Muscle layer of duodenum (tissue), 2 donors: Measurements from ENCODE around the gene FGGY.

Source experiments
- H3K27ac ChIP-seq: one replicate; pipeline ENCODE4 v1.7.0; 2013; ENCODE audit warnings: mild to moderate bottlenecking, low read length
- H3K27me3 ChIP-seq: one replicate; pipeline ENCODE4 v1.7.0; 2013; ENCODE audit warnings: low read depth, mild to moderate bottlenecking, control low read depth, low read length
- H3K36me3 ChIP-seq, 2 donors: one replicate each; pipeline ENCODE4 v1.7.0; 2013; ENCODE audit warnings: low read length in 2 of 2, control low read depth in 1 of 2, mild to moderate bottlenecking in 1 of 2; ENCODE audit not compliant: insufficient read depth in 2 of 2, control insufficient read depth in 1 of 2
- H3K4me1 ChIP-seq, 2 donors: one replicate each; pipeline ENCODE4 v1.7.0; 2013; ENCODE audit warnings: low read length in 2 of 2, mild to moderate bottlenecking in 2 of 2, control low read depth in 1 of 2, moderate library complexity in 1 of 2; ENCODE audit not compliant: insufficient read depth in 2 of 2, control insufficient read depth in 1 of 2
- H3K4me3 ChIP-seq, 2 donors: one replicate each; pipeline ENCODE4 v1.7.0; 2013; ENCODE audit warnings: low read length in 2 of 2, low read depth in 1 of 2, mild to moderate bottlenecking in 1 of 2
- H3K9me3 ChIP-seq, 2 donors: one replicate each; pipeline ENCODE4 v1.7.0; 2013; ENCODE audit warnings: low read length in 2 of 2, control low read depth in 1 of 2, mild to moderate bottlenecking in 1 of 2; ENCODE audit not compliant: control insufficient read depth in 1 of 2
- donor health status: healthy.

Gene FGGY

GRCh38 chr1:59393211-59394180 is 96.6 kb downstream of the FGGY start:
- Histone ChIP-seq H3K4me3 (peak overlapping the region in 1 of 2 donors; percentile 11), H3K9me3 (no peaks in the 10 kb centered on the region), H3K36me3 (peaks cover 0 to 3% of the 10 kb centered on the region in 2 donors), H3K27me3 (no peaks in the 10 kb centered on the region), H3K27ac (peak overlapping the region; percentile 90), H3K4me1 (peaks cover 4 to 11% of the 10 kb centered on the region in 2 donors)

GRCh38 chr1:59394706-59395425 is 98.0 kb downstream of the FGGY start:
- H3K9me3 ChIP-seq = no peaks in the 10 kb centered on the region
- no peak overlapping the region for H3K4me3 ChIP-seq
- peaks cover 4 to 11% of the 10 kb centered on the region in 2 donors for H3K4me1 ChIP-seq
- H3K27ac ChIP-seq = peak overlapping the region; percentile 90
- H3K27me3 ChIP-seq = no peaks in the 10 kb centered on the region
- H3K36me3 ChIP-seq = peaks cover 0 to 3% of the 10 kb centered on the region in 2 donors

- Histone ChIP-seq H3K36me3 (peaks cover 0 to 3% of the 10 kb centered on the region in 2 donors), H3K27ac (no peak overlapping the region), H3K27me3 (no peaks in the 10 kb centered on the region), H3K9me3 (no peaks in the 10 kb centered on the region), H3K4me3 (no peak overlapping the region), H3K4me1 (peaks cover 4 to 11% of the 10 kb centered on the region in 2 donors)
Observed at GRCh38 chr1:59396387-59396786, 99.5 kb downstream of the FGGY start.

GRCh38 chr1:59397139-59397858 is 100.4 kb downstream of the FGGY start:
- H3K27ac ChIP-seq = no peak overlapping the region
- no peaks in the 10 kb centered on the region for H3K27me3 ChIP-seq
- H3K4me3 ChIP-seq = no peak overlapping the region
- peaks cover 4 to 11% of the 10 kb centered on the region in 2 donors for H3K4me1 ChIP-seq
- H3K9me3 ChIP-seq = no peaks in the 10 kb centered on the region
- peaks cover 0 to 3% of the 10 kb centered on the region in 2 donors for H3K36me3 ChIP-seq

GRCh38 chr1:59399642-59400041 is 102.7 kb downstream of the FGGY start:
- Histone ChIP-seq H3K4me3 (no peak overlapping the region), H3K36me3 (no peaks in the 10 kb centered on the region), H3K27me3 (no peaks in the 10 kb centered on the region), H3K9me3 (no peaks in the 10 kb centered on the region), H3K27ac (no peak overlapping the region), H3K4me1 (no peaks in the 10 kb centered on the region)

- Histone ChIP-seq H3K4me3 (no peak overlapping the region), H3K27me3 (no peaks in the 10 kb centered on the region), H3K36me3 (no peaks in the 10 kb centered on the region), H3K4me1 (no peaks in the 10 kb centered on the region), H3K27ac (no peak overlapping the region), H3K9me3 (no peaks in the 10 kb centered on the region)
Observed at GRCh38 chr1:59401581-59401980, 104.7 kb downstream of the FGGY start.

- Histone ChIP-seq H3K9me3 (no peaks in the 10 kb centered on the region), H3K4me3 (no peak overlapping the region), H3K4me1 (peaks cover 0 to 13% of the 10 kb centered on the region in 2 donors), H3K27ac (no peak overlapping the region), H3K36me3 (no peaks in the 10 kb centered on the region), H3K27me3 (no peaks in the 10 kb centered on the region)
Observed at GRCh38 chr1:59404796-59405195, 107.9 kb downstream of the FGGY start.

GRCh38 chr1:59406437-59407164 is 109.7 kb downstream of the FGGY start:
- H3K27ac ChIP-seq = no peak overlapping the region
- peaks cover 0 to 13% of the 10 kb centered on the region in 2 donors for H3K4me1 ChIP-seq
- no peaks in the 10 kb centered on the region for H3K27me3 ChIP-seq
- no peaks in the 10 kb centered on the region for H3K9me3 ChIP-seq
- H3K36me3 ChIP-seq = no peaks in the 10 kb centered on the region
- H3K4me3 ChIP-seq = no peak overlapping the region

- Histone ChIP-seq H3K9me3 (no peaks in the 10 kb centered on the region), H3K4me1 (peaks cover 0 to 13% of the 10 kb centered on the region in 2 donors), H3K4me3 (no peak overlapping the region), H3K36me3 (no peaks in the 10 kb centered on the region), H3K27ac (peak overlapping the region; percentile 14), H3K27me3 (no peaks in the 10 kb centered on the region)
Observed at GRCh38 chr1:59408608-59409240, 111.8 kb downstream of the FGGY start.

GRCh38 chr1:59409549-59409948 is 112.7 kb downstream of the FGGY start:
- Histone ChIP-seq H3K27ac (no peak overlapping the region), H3K9me3 (no peaks in the 10 kb centered on the region), H3K4me3 (no peak overlapping the region), H3K4me1 (peaks cover 0 to 13% of the 10 kb centered on the region in 2 donors), H3K27me3 (no peaks in the 10 kb centered on the region), H3K36me3 (no peaks in the 10 kb centered on the region)
